ENCODE data around the gene ATF7. TPM values are rescaled to one million over a fixed set of nuclear protein-coding genes. Genes with fewer than 3 reads are reported as not detected.
A peak's percentile ranks its signal among the peaks of the same experiment; 100 is the strongest.
"Not testable (repeated sequence)": the region's sequence is repeated elsewhere in the genome, so short reads cannot be mapped to it uniquely, and the experiment has no call there.

ATF7 gene
- total RNA-seq, 4 donors from 2014 or later = 25.6 to 38.0 (median 29.8) TPM

- H3K4me3 ChIP-seq = no peak overlapping the region
- H3K4me1 ChIP-seq = peaks cover 0 to 15% (median 0%) of the 10 kb centered on the region in 4 donors
- no peak overlapping the region for H3K27ac ChIP-seq
- no peak for TF ChIP-seq POLR2A (IDR thresholded peaks at IDR 0.05)
- TF ChIP-seq CTCF (IDR thresholded peaks at IDR 0.05) = no peak
- no peak for DNase-seq
- no peaks in the 10 kb centered on the region for H3K27me3 ChIP-seq
- no peaks in the 10 kb centered on the region for H3K9me3 ChIP-seq
- no peaks in the 10 kb centered on the region for H3K36me3 ChIP-seq
These were observed 54.9 kb downstream of the ATF7 start for GRCh38 chr12:53571295-53571694.

- no peak for TF ChIP-seq CTCF (IDR thresholded peaks at IDR 0.05)
- TF ChIP-seq POLR2A (IDR thresholded peaks at IDR 0.05) = no peak
- no peak for DNase-seq
- Histone ChIP-seq H3K27ac (no peak overlapping the region), H3K4me1 (peaks cover 0 to 10% (median 0%) of the 10 kb centered on the region in 4 donors), H3K27me3 (no peaks in the 10 kb centered on the region), H3K36me3 (no peaks in the 10 kb centered on the region), H3K9me3 (no peaks in the 10 kb centered on the region), H3K4me3 (no peak overlapping the region)
These were observed 57.2 kb downstream of the ATF7 start for GRCh38 chr12:53568809-53569557.

- no peak overlapping the region for H3K4me3 ChIP-seq
- no peaks in the 10 kb centered on the region for H3K27me3 ChIP-seq
- no peaks in the 10 kb centered on the region for H3K36me3 ChIP-seq
- TF ChIP-seq CTCF (IDR thresholded peaks at IDR 0.05) = no peak
- no peak for TF ChIP-seq POLR2A (IDR thresholded peaks at IDR 0.05)
- no peaks in the 10 kb centered on the region for H3K9me3 ChIP-seq
- no peak overlapping the region for H3K27ac ChIP-seq
- no peak for DNase-seq
- H3K4me1 ChIP-seq = peaks cover 0 to 10% (median 0%) of the 10 kb centered on the region in 4 donors
These were observed 58.0 kb downstream of the ATF7 start for GRCh38 chr12:53567961-53568808.

GRCh38 chr12:53565376-53565775 is 60.8 kb downstream of the ATF7 start:
- H3K36me3 ChIP-seq, H3K4me3 ChIP-seq, H3K27me3 ChIP-seq, H3K9me3 ChIP-seq: not testable (repeated sequence)
- Histone ChIP-seq H3K27ac (peak overlapping the region in 2 of 4 donors; percentile 10 to 20), H3K4me1 (peaks cover 0 to 26% (median 0%) of the 10 kb centered on the region in 4 donors)
- DNase-seq = peak in 2 of 3 donors; percentile 61 to 68

- peaks cover 0 to 26% (median 0%) of the 10 kb centered on the region in 4 donors for H3K4me1 ChIP-seq
- TF ChIP-seq CTCF (IDR thresholded peaks at IDR 0.05) (no peak), POLR2A (IDR thresholded peaks at IDR 0.05) (no peak)
- no peaks in the 10 kb centered on the region for H3K36me3 ChIP-seq
- peak in 1 of 3 donors; percentile 25 for DNase-seq
- H3K27me3 ChIP-seq = no peaks in the 10 kb centered on the region
- peak overlapping the region in 2 of 4 donors; percentile 10 to 14 for H3K27ac ChIP-seq
- H3K4me3 ChIP-seq = no peak overlapping the region
- no peaks in the 10 kb centered on the region for H3K9me3 ChIP-seq
These were observed 61.2 kb downstream of the ATF7 start for GRCh38 chr12:53564941-53565340.

- no peaks in the 10 kb centered on the region for H3K27me3 ChIP-seq
- no peaks in the 10 kb centered on the region for H3K36me3 ChIP-seq
- no peak for TF ChIP-seq POLR2A (IDR thresholded peaks at IDR 0.05)
- no peak for TF ChIP-seq CTCF (IDR thresholded peaks at IDR 0.05)
- H3K9me3 ChIP-seq = no peaks in the 10 kb centered on the region
- H3K27ac ChIP-seq = no peak overlapping the region
- DNase-seq = no peak
- H3K4me1 ChIP-seq = peaks cover 0 to 26% (median 0%) of the 10 kb centered on the region in 4 donors
- H3K4me3 ChIP-seq = no peak overlapping the region
These were observed 61.9 kb downstream of the ATF7 start for GRCh38 chr12:53564278-53564677.
